Measurements from ENCODE around the gene HDGF. TPM values are rescaled to one million over a fixed set of nuclear protein-coding genes. Genes with fewer than 3 reads are reported as not detected.

HDGF gene
- total and polyA plus RNA-seq, 2 of the 8 experiments (the other 6 are each of a cell fraction or from before 2014, with no cell fraction given), result 145 to 391 TPM

GRCh38 chr1:156796340-156797097 lies 45.0 kb upstream of the HDGF start:
- H2BK15ac ChIP-seq (ENCODE audit: low read length), result no peak overlapping the region
- no peaks in the 10 kb centered on the region for H3K27me3 ChIP-seq (replicated peaks in 1 of 4; ENCODE audit: control insufficient read depth in 3 of 4, extremely low read depth in 1 of 4, insufficient read depth in 3 of 4, low read length in 3 of 4)
- H3K23me2 ChIP-seq (ENCODE audit: low read depth, low read length), result 0 out of 2 replicates have a peak, but pooled peaks cover 2% of the 10 kb centered on the region
- H4K20me1 ChIP-seq (replicated peaks in 1 of 2; ENCODE audit: control insufficient read depth in 1 of 2, insufficient read depth in 2 of 2, low read length in 2 of 2), result peaks cover 3 to 8% of the 10 kb centered on the region in 2 experiments
- CTCF ChIA-PET (ENCODE audit: partially characterized antibody), result interaction anchor here (0.6 to 31.8 kb wide), 26 partner anchors 8 to 296 kb away, joined by 3 to 491 read pairs (median 8); partner anchors contain the start of genes INSRR, ISG20L2, METTL25B and NTRK1
- no peak overlapping the region for H2BK20ac ChIP-seq (ENCODE audit: low read length)
- H3K4me2 ChIP-seq (ENCODE audit: insufficient read depth in 1 of 2, low read depth in 2 of 2, low read length in 2 of 2), result no peak overlapping the region
- TF ChIP-seq HDAC6 (IDR thresholded peaks at IDR 0.05; ENCODE audit: low read depth, low read length) (no peak), CBX8 (IDR thresholded peaks at IDR 0.05; ENCODE audit: borderline replicate concordance, low read depth, low read length) (no peak), JUN (IDR thresholded peaks at IDR 0.05; ENCODE audit: low read depth, low read length) (no peak), EZH2 (IDR thresholded peaks at IDR 0.05; ENCODE audit: low read depth, low read length, severe bottlenecking) (no peak), CEBPB (IDR thresholded peaks at IDR 0.05; ENCODE audit: low read depth, low read length) (no peak), SP2 (IDR thresholded peaks at IDR 0.05; ENCODE audit: low read length) (no peak), TEAD4 (IDR thresholded peaks at IDR 0.05; ENCODE audit: low read depth, low read length) (no peak), NRF1 (IDR thresholded peaks at IDR 0.05; ENCODE audit: low read depth, low read length) (no peak)
- TF ChIP-seq, protein P1, sequence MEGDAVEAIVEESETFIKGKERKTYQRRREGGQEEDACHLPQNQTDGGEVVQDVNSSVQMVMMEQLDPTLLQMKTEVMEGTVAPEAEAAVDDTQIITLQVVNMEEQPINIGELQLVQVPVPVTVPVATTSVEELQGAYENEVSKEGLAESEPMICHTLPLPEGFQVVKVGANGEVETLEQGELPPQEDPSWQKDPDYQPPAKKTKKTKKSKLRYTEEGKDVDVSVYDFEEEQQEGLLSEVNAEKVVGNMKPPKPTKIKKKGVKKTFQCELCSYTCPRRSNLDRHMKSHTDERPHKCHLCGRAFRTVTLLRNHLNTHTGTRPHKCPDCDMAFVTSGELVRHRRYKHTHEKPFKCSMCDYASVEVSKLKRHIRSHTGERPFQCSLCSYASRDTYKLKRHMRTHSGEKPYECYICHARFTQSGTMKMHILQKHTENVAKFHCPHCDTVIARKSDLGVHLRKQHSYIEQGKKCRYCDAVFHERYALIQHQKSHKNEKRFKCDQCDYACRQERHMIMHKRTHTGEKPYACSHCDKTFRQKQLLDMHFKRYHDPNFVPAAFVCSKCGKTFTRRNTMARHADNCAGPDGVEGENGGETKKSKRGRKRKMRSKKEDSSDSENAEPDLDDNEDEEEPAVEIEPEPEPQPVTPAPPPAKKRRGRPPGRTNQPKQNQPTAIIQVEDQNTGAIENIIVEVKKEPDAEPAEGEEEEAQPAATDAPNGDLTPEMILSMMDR (IDR thresholded peaks at IDR 0.05; ENCODE audit: control extremely low read depth in 1 of 3, insufficient read depth in 1 of 3, low read depth in 1 of 3, low read length in 3 of 3), result no peak
- no peaks in the 10 kb centered on the region for H3K9me3 ChIP-seq (ENCODE audit: insufficient read depth in 2 of 2, low read depth in 1 of 2, low read length in 1 of 2)
- no peak overlapping the region for H3K4me3 ChIP-seq (ENCODE audit: extremely low read depth in 1 of 4, insufficient read depth in 2 of 4, low read depth in 3 of 4, low read length in 4 of 4)
- no peak for FAIRE-seq
- H4K5ac ChIP-seq (ENCODE audit: insufficient read length, low read depth, low read length), result no peak overlapping the region
- no peak overlapping the region for H3K56ac ChIP-seq (replicated peaks; ENCODE audit: insufficient read length, low read depth, low read length)
- no peak overlapping the region for H4K91ac ChIP-seq (replicated peaks; ENCODE audit: insufficient read length, low read length)
- H2AFZ ChIP-seq (ENCODE audit: low read length), result no peak overlapping the region
- H2BK12ac ChIP-seq (ENCODE audit: low read depth, low read length), result no peak overlapping the region
- H4K8ac ChIP-seq (ENCODE audit: extremely low read depth, insufficient read depth, low read length), result no peak overlapping the region
- H3K14ac ChIP-seq (ENCODE audit: insufficient read length), result no peak overlapping the region
- H3K36me3 ChIP-seq (ENCODE audit: control insufficient read depth in 2 of 4, insufficient read depth in 4 of 4, low read length in 3 of 4), result peaks cover 31 to 80% (median 66%) of the 10 kb centered on the region in 4 experiments
- H2BK120ac ChIP-seq (replicated peaks; ENCODE audit: low read depth, low read length), result no peak overlapping the region
- H3K9ac ChIP-seq (replicated peaks in 1 of 4; ENCODE audit: extremely low read depth in 1 of 4, low read depth in 3 of 4, low read length in 3 of 4), result no peak overlapping the region
- H3K27ac ChIP-seq (ENCODE audit: low read depth, low read length), result no peak overlapping the region
- H3K23ac ChIP-seq (ENCODE audit: insufficient read length), result no peak overlapping the region
- no peaks in the 10 kb centered on the region for H3K79me2 ChIP-seq (ENCODE audit: control insufficient read depth in 1 of 2, insufficient read depth in 2 of 2, low read length in 2 of 2)
- POLR2A ChIA-PET (ENCODE audit: partially characterized antibody), result interaction anchor here (0.6 to 1.1 kb wide), 5 partner anchors 10 to 67 kb away, joined by 3 to 4 read pairs (median 3); no protein-coding TSS in a partner anchor
- H3K18ac ChIP-seq (ENCODE audit: extremely low read depth, low read length), result no peak overlapping the region
- no peaks in the 10 kb centered on the region for H3K4me1 ChIP-seq (replicated peaks in 1 of 4; ENCODE audit: control insufficient read depth in 3 of 4, insufficient read depth in 4 of 4, low read length in 3 of 4)
- H2AK5ac ChIP-seq (ENCODE audit: low read depth, low read length), result no peak overlapping the region
- no peaks in the 10 kb centered on the region for H3K79me1 ChIP-seq (ENCODE audit: low read depth, low read length)
- no peak overlapping the region for H3K4ac ChIP-seq (replicated peaks; ENCODE audit: insufficient read length, low read depth, low read length)
- 92% methylated on average over 8 of the region's 8 CpGs; no CpG with 5 or more reads in 1 of the 2 experiments for WGBS, 2 experiments (ENCODE audit: extremely low coverage in 1 of 2, insufficient coverage in 1 of 2, insufficient read length in 1 of 2, insufficient replicate concordance in 2 of 2, low coverage in 1 of 2, low lambda C conversion rate in 2 of 2, missing lambda C conversion rate in 1 of 2)
- no peak overlapping the region for H2BK5ac ChIP-seq (ENCODE audit: low read depth, low read length)
- no peak for DNase-seq (ENCODE audit: low read depth in 1 of 2, low spot score in 2 of 2)

Data from H1 (cell line).